ENCODE data around the gene UHRF1.

DNA sequence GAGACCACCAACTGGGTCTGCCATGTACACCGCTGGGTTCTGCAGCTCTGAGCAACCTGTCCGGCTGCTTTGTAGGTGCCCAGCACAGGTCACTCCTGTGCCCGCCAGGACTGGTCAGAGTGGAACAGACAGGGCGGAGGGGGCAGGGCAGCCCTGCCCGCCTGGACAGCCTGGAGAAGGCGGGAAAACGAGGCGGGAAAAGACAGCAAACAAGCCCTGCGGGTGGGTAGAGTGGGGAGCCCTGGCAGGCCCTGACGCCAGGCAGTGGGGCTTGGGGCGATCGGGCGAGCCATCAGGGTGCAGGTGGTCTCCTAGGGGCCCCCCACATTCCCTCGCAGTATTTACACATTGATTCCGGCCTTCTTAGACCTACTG lies 533 bp upstream of the UHRF1 start:
- no peak for TF ChIP-seq CTCF (optimal IDR thresholded peaks at IDR 0.05 in 1 of 3, IDR thresholded peaks at IDR 0.05 in 1 of 3, conservative IDR thresholded peaks at IDR 0.05 in 1 of 3; ENCODE audit: extremely low read depth in 1 of 3, insufficient read depth in 2 of 3, low read length in 3 of 3)
- TF ChIP-seq EZH2 (IDR thresholded peaks at IDR 0.05; ENCODE audit: low read length), result no peak

All from keratinocyte (primary cell).